AG04449 (cell line): ENCODE data around the gene TMEM125.

Experiments used
- CTCF ChIA-PET: fragments of 350-600 bp; formaldehyde crosslinking; extraction: SDS; loops from one replicate; lab custom pipeline; 2021; ENCODE audit warnings: antibody characterized with exemption; lab: Yijun Ruan, JAX
- POLR2A ChIA-PET: fragments of 400-600, 350-600 bp; formaldehyde crosslinking; extraction: SDS; loops from one replicate; lab custom pipeline; 2020; ENCODE audit warnings: antibody characterized with exemption, inconsistent platforms; lab: Yijun Ruan, JAX
- DNase-seq: peaks from one replicate; pipeline ENCODE4 v3.0.0-alpha.2; 2010; ENCODE audit warnings: low read depth, low spot score
- H3K4me3 ChIP-seq: 2 replicates; pipeline ENCODE4 v1.5.1; 2011; ENCODE audit warnings: low read depth, mild to moderate bottlenecking, control low read depth, low read length
- CTCF ChIP-seq: IDR thresholded peaks from one replicate; pipeline ENCODE4 v1.5.1; 2011; ENCODE audit warnings: mild to moderate bottlenecking, moderate library complexity, low read length, control low read depth, inconsistent platforms; ENCODE audit not compliant: insufficient read depth; ENCODE audit errors: missing control alignments

Gene TMEM125

GRCh38 chr1:43308635-43309404 lies 39.0 kb downstream of the TMEM125 start:
- TF ChIP-seq CTCF, result no peak
- no peak overlapping the region for H3K4me3 ChIP-seq
- CTCF ChIA-PET, result no interaction called here
- no peak for DNase-seq
- POLR2A ChIA-PET, result no interaction called here

- H3K4me3 ChIP-seq, result no peak overlapping the region
- POLR2A ChIA-PET, result interaction anchor here (0.5 kb wide), 1 partner anchor 48 kb away, joined by 3 read pairs; no protein-coding TSS in a partner anchor
- no peak for TF ChIP-seq CTCF
- CTCF ChIA-PET, result no interaction called here
- DNase-seq, result no peak
Observed at GRCh38 chr1:43309405-43310025, 39.7 kb downstream of the TMEM125 start.

GRCh38 chr1:43311521-43311920 lies 41.7 kb downstream of the TMEM125 start:
- ChIA-PET POLR2A (no interaction called here), CTCF (no interaction called here)
- no peak for TF ChIP-seq CTCF
- no peak overlapping the region for H3K4me3 ChIP-seq
- DNase-seq, result no peak

GRCh38 chr1:43312212-43312623 lies 42.4 kb downstream of the TMEM125 start:
- no peak overlapping the region for H3K4me3 ChIP-seq
- CTCF ChIA-PET, result no interaction called here
- DNase-seq, result no peak
- no peak for TF ChIP-seq CTCF
- POLR2A ChIA-PET, result no interaction called here

- TF ChIP-seq CTCF, result no peak
- CTCF ChIA-PET, result no interaction called here
Observed at GRCh38 chr1:43312663-43313515, 43.1 kb downstream of the TMEM125 start.

GRCh38 chr1:43313771-43314170 lies 44.0 kb downstream of the TMEM125 start:
- ChIA-PET POLR2A (no interaction called here), CTCF (no interaction called here)
- DNase-seq, result no peak
- no peak for TF ChIP-seq CTCF
- H3K4me3 ChIP-seq, result no peak overlapping the region

More at GRCh38 chr1:43312663-43313515, 43.1 kb downstream of the TMEM125 start:
- H3K4me3 ChIP-seq, result no peak overlapping the region
- POLR2A ChIA-PET, result interaction anchor here (0.7 kb wide), 1 partner anchor 17 kb away, joined by 3 read pairs; no protein-coding TSS in a partner anchor
- no peak for DNase-seq
